Kidney (tissue), 14 donors: ENCODE data around the gene ZFR2. TPM values are rescaled to one million over a fixed set of nuclear protein-coding genes. Genes with fewer than 3 reads are reported as not detected.

Experiments
- DNase-seq, 5 donors: peaks; one replicate each; pipeline ENCODE4 v3.0.0-alpha.2; 2013 to 2020
- FAIRE-seq: peaks from 2 replicates; lab custom pipeline; 2012; peaks lifted over from hg19 to GRCh38; lab: Jason Lieb, UNC
- H3K27ac ChIP-seq, 2 donors: one replicate each; pipeline ENCODE4 v1.7.0; 2013; ENCODE audit warnings: low read depth in 2 of 2, low read length in 2 of 2, inconsistent platforms in 1 of 2
- H3K27me3 ChIP-seq: one replicate; pipeline ENCODE4 v1.7.1; 2013; ENCODE audit warnings: low read length, inconsistent platforms; ENCODE audit not compliant: control insufficient read depth, insufficient read depth
- H3K36me3 ChIP-seq, 3 donors: one replicate each; pipeline versions ENCODE4 v1.7.0 to v1.7.1; 2013; ENCODE audit warnings: low read length in 3 of 3, control low read depth in 1 of 3, inconsistent platforms in 1 of 3; ENCODE audit not compliant: insufficient read depth in 3 of 3, control insufficient read depth in 2 of 3
- H3K4me1 ChIP-seq, 3 donors: one replicate each; pipeline versions ENCODE4 v1.7.0 to v1.7.1; 2013; ENCODE audit warnings: low read length in 3 of 3, inconsistent platforms in 1 of 3, low read depth in 1 of 3; ENCODE audit not compliant: control insufficient read depth in 2 of 3, insufficient read depth in 2 of 3
- H3K4me3 ChIP-seq, 3 donors: one replicate each; pipeline versions ENCODE4 v1.7.0 to v1.8.1; 2013; ENCODE audit warnings: low read length in 3 of 3, control low read depth in 1 of 3, inconsistent platforms in 1 of 3
- H3K9ac ChIP-seq, 3 donors: one replicate each; pipeline versions ENCODE4 v1.7.0 to v1.7.1; 2013; ENCODE audit warnings: low read length in 3 of 3, control low read depth in 1 of 3, inconsistent platforms in 1 of 3
- H3K9me3 ChIP-seq, 3 donors: one replicate each; pipeline versions ENCODE4 v1.7.0 to v1.7.1; 2013; ENCODE audit warnings: low read length in 3 of 3, control low read depth in 1 of 3, inconsistent platforms in 1 of 3; ENCODE audit not compliant: control insufficient read depth in 2 of 3, insufficient read depth in 1 of 3
- CTCF ChIP-seq: IDR thresholded peaks from 3 replicates; pipeline ENCODE4 v1.5.1; 2012; ENCODE audit warnings: mild to moderate bottlenecking, moderate library complexity, borderline replicate concordance; ENCODE audit not compliant: insufficient read depth; ENCODE audit errors: extremely low read depth
- intact Hi-C: fragments of 100-400 bp; cut with DNase I; formaldehyde crosslinking; loops from one replicate; pipeline ENCODE4 v1.11.1; 2022
- polyA plus RNA-seq: library from polyadenylated mRNA; stranded (reverse); fragments of 350-450 nt; fragmentation: Illumina TruSeq; extraction: RNeasy Lipid Tissue Mini Kit (QIAGEN cat#74804); gene quantifications from one replicate; pipeline ENCODE4 v1.2.3, GENCODE V29; 2014; ENCODE audit warnings: low read depth, low replicate concordance; ENCODE audit not compliant: insufficient read depth
- total RNA-seq: library from RNA; stranded (reverse); fragmentation: NEBNext Ultra II Directional; extraction: Animal tissue kit (Norgen Biotek cat#: 25700); gene quantifications from one replicate; pipeline ENCODE4 v1.2.1, GENCODE V29; 2021
- donor health status: control.
- donor health status: control.
- donor health status: control.
- donor health status: control.
- donor health status: control.
- donor health status: DM: yes; HTN: yes; CAD: no.
- donor health status: Normal renal cell carcinoma (clear cell type).

The ZFR2 gene
- total and polyA plus RNA-seq, 2 donors from 2014 or later, result 0.22 TPM; not detected in 1

GRCh38 chr19:3784607-3785450 is 84.0 kb downstream of the ZFR2 start:
- intact Hi-C loops, result no loop called here
- Histone ChIP-seq H3K36me3 (no peaks in the 10 kb centered on the region), H3K9me3 (peaks cover 0 to 14% (median 3%) of the 10 kb centered on the region in 3 donors), H3K27me3 (peaks cover 2% of the 10 kb centered on the region), H3K4me3 (no peak overlapping the region), H3K27ac (no peak overlapping the region), H3K9ac (no peak overlapping the region), H3K4me1 (no peaks in the 10 kb centered on the region)
- no peak for FAIRE-seq
- DNase-seq, result peak in 1 of 5 donors; percentile 61
- TF ChIP-seq CTCF, result no peak

GRCh38 chr19:3783660-3784584 is 84.9 kb downstream of the ZFR2 start:
- Histone ChIP-seq H3K36me3 (no peaks in the 10 kb centered on the region), H3K9ac (no peak overlapping the region), H3K27me3 (peaks cover 2% of the 10 kb centered on the region), H3K9me3 (peaks cover 0 to 14% (median 3%) of the 10 kb centered on the region in 3 donors), H3K27ac (no peak overlapping the region), H3K4me3 (no peak overlapping the region), H3K4me1 (no peaks in the 10 kb centered on the region)
- intact Hi-C loops, result no loop called here
- TF ChIP-seq CTCF, result no peak
- DNase-seq (peak in 1 of 5 donors; percentile 63), FAIRE-seq (no peak)

GRCh38 chr19:3782903-3783302 is 85.9 kb downstream of the ZFR2 start:
- Histone ChIP-seq H3K9me3 (peaks cover 0 to 14% (median 3%) of the 10 kb centered on the region in 3 donors), H3K27me3 (peaks cover 2% of the 10 kb centered on the region), H3K4me3 (no peak overlapping the region), H3K27ac (no peak overlapping the region), H3K9ac (no peak overlapping the region), H3K4me1 (no peaks in the 10 kb centered on the region), H3K36me3 (no peaks in the 10 kb centered on the region)
- peak in 1 of 5 donors; percentile 58 for DNase-seq
- no peak for TF ChIP-seq CTCF
- intact Hi-C loops, result no loop called here
- FAIRE-seq, result no peak
